Omental fat pad (tissue), 4 donors: ENCODE data around the gene SGMS1. TPM values are rescaled to one million over a fixed set of nuclear protein-coding genes. Genes with fewer than 3 reads are reported as not detected.
"Not testable (repeated sequence)": the region's sequence is repeated elsewhere in the genome, so short reads cannot be mapped to it uniquely, and the experiment has no call there.

ENCODE experiments used
- ATAC-seq: fragments of 150-250 bp; one replicate; pipeline ENCODE4 v1.9.1; 2016; ENCODE audit warnings: mild to moderate bottlenecking, moderate library complexity; ENCODE audit not compliant: low FRiP score
- DNase-seq: peaks from one replicate; pipeline ENCODE4 v3.0.0-alpha.2; 2019; ENCODE audit warnings: low spot score
- CTCF ChIP-seq, 3 donors: fragments of 450-650 bp; IDR thresholded peaks; one replicate each; pipeline ENCODE4 v1.5.1; 2016 to 2017; ENCODE audit warnings: antibody characterized with exemption in 3 of 3, mild to moderate bottlenecking in 3 of 3, moderate library complexity in 2 of 3
- total RNA-seq, 4 donors: library from RNA; depleted of rRNA; stranded (reverse); fragments of >200 nt; gene quantifications; one replicate each; pipeline ENCODE4 v1.1.0, GENCODE V29; 2016

Gene SGMS1
- total RNA-seq, 4 donors from 2014 or later: 82.5 to 136 (median 96.4) TPM

GRCh38 chr10:50461834-50462233, 161.9 kb downstream of the SGMS1 start:
- no peak for TF ChIP-seq CTCF (IDR thresholded peaks at IDR 0.05)
- no peak for ATAC-seq
- no peak for DNase-seq

- TF ChIP-seq CTCF (IDR thresholded peaks at IDR 0.05): no peak
- ATAC-seq: no peak
- DNase-seq: no peak
Observed at GRCh38 chr10:50461123-50461522, 162.6 kb downstream of the SGMS1 start.

- ATAC-seq: no peak
- TF ChIP-seq CTCF (IDR thresholded peaks at IDR 0.05): no peak
- DNase-seq: no peak
Observed at GRCh38 chr10:50456719-50457118, 167.0 kb downstream of the SGMS1 start.

- no peak for ATAC-seq
- TF ChIP-seq CTCF (IDR thresholded peaks at IDR 0.05): no peak
- DNase-seq: no peak
Observed at GRCh38 chr10:50453940-50454339, 169.8 kb downstream of the SGMS1 start.

GRCh38 chr10:50452603-50453002, 171.2 kb downstream of the SGMS1 start:
- no peak for ATAC-seq
- no peak for DNase-seq

GRCh38 chr10:50447691-50448090, 176.1 kb downstream of the SGMS1 start:
- no peak for TF ChIP-seq CTCF (IDR thresholded peaks at IDR 0.05)
- no peak for ATAC-seq
- no peak for DNase-seq

More at GRCh38 chr10:50452603-50453002, 171.2 kb downstream of the SGMS1 start:
- no peak for TF ChIP-seq CTCF (IDR thresholded peaks at IDR 0.05)

- DNase-seq, ATAC-seq: not testable (repeated sequence)
Observed at GRCh38 chr10:50445777-50446176, 178.0 kb downstream of the SGMS1 start.

- ATAC-seq (no peak), DNase-seq (no peak)
- TF ChIP-seq CTCF (IDR thresholded peaks at IDR 0.05): no peak
Observed at GRCh38 chr10:50440489-50440888, 183.3 kb downstream of the SGMS1 start.
